OCI-LY7 (cell line): ENCODE results near the gene WDR83. TPM values are rescaled to one million over a fixed set of nuclear protein-coding genes. Genes with fewer than 3 reads are reported as not detected.

Experiments used
- BruUV-seq: library from RNA; stranded (reverse); fragments of 400-500 nt; replicated peaks from 2 replicates; lab custom pipeline; 2021; lab: Mats Ljungman, UMichigan
- CTCF ChIA-PET: fragments of 300-600 bp; sonication (Branson Sonifier 250); formaldehyde crosslinking; loops from one replicate; lab custom pipeline; 2022; ENCODE audit warnings: antibody characterized with exemption; ENCODE audit not compliant: unreplicated experiment; lab: Charles Lee
- POLR2A ChIA-PET: fragments of 300-600 bp; sonication (Branson Sonifier 250); formaldehyde crosslinking; loops from one replicate; lab custom pipeline; 2022; ENCODE audit warnings: antibody characterized with exemption; lab: Charles Lee
- DNase-seq: peaks from one replicate; pipeline ENCODE4 v3.0.0-alpha.2; 2015; ENCODE audit warnings: low spot score
- H2AFZ ChIP-seq: fragments of 200-600 bp; sonication (generic), shearing (Covaris generic); 2 replicates; pipeline ENCODE4 v1.6.1; 2014; ENCODE audit warnings: mild to moderate bottlenecking, antibody characterized with exemption, low read length, moderate library complexity
- H3K27ac ChIP-seq: fragments of 200-600 bp; sonication (generic); 2 replicates; pipeline ENCODE4 v1.5.1; 2014; ENCODE audit warnings: mixed run types, low read depth, mild to moderate bottlenecking, moderate library complexity, low read length, inconsistent platforms; ENCODE audit not compliant: poor library complexity, severe bottlenecking
- H3K36me3 ChIP-seq: fragments of 200-600 bp; sonication (generic); 2 replicates; pipeline ENCODE4 v1.6.1; 2014; ENCODE audit warnings: mild to moderate bottlenecking, antibody characterized with exemption, low read length, moderate library complexity, mixed read lengths; ENCODE audit not compliant: insufficient read depth
- H3K4me1 ChIP-seq: fragments of 200-600 bp; sonication (generic); 2 replicates; pipeline ENCODE4 v1.5.1; 2014; ENCODE audit warnings: mild to moderate bottlenecking, low read length; ENCODE audit not compliant: insufficient read depth, poor library complexity, severe bottlenecking
- H3K4me2 ChIP-seq: fragments of 200-600 bp; sonication (generic); 2 replicates; pipeline ENCODE4 v1.6.1; 2014; ENCODE audit warnings: mild to moderate bottlenecking, low read length
- H3K4me3 ChIP-seq: fragments of 200-600 bp; sonication (generic); 2 replicates; pipeline ENCODE4 v1.5.1; 2014; ENCODE audit warnings: mild to moderate bottlenecking, low read depth, low read length; ENCODE audit not compliant: poor library complexity, severe bottlenecking
- H3K79me2 ChIP-seq: fragments of 200-600 bp; sonication (generic); 2 replicates; pipeline ENCODE4 v1.6.1; 2016; ENCODE audit warnings: low read depth, mild to moderate bottlenecking, low read length, moderate library complexity, mixed read lengths; ENCODE audit not compliant: insufficient read depth
- H3K9me2 ChIP-seq: fragments of 200-600 bp; sonication (generic); 2 replicates; pipeline ENCODE4 v1.6.1; 2016; ENCODE audit warnings: mild to moderate bottlenecking, low read length, mixed read lengths; ENCODE audit not compliant: insufficient read depth
- H3K9me3 ChIP-seq: fragments of 200-600 bp; sonication (generic); 2 replicates; pipeline ENCODE4 v1.6.1; 2014; ENCODE audit warnings: mild to moderate bottlenecking, mixed run types, low read length, mixed read lengths
- H4K20me1 ChIP-seq: fragments of 200-600 bp; sonication (generic); 2 replicates; pipeline ENCODE4 v1.6.1; 2014; ENCODE audit warnings: mild to moderate bottlenecking, antibody characterized with exemption, low read length, moderate library complexity, mixed read lengths; ENCODE audit not compliant: insufficient read depth
- CTCF ChIP-seq: fragments of 200-600 bp; sonication (generic); conservative IDR thresholded peaks from 2 replicates; pipeline ENCODE4 v1.5.1; 2014; ENCODE audit warnings: mild to moderate bottlenecking, antibody characterized with exemption, low read length, moderate library complexity, mixed read lengths
- EZH2phosphoT487 ChIP-seq: fragments of 200-600 bp; sonication (generic); IDR thresholded peaks from 2 replicates; pipeline ENCODE4 v1.6.1; 2018; ENCODE audit warnings: low read depth, borderline replicate concordance, mild to moderate bottlenecking, mixed run types, antibody characterized with exemption, low read length, moderate library complexity, mixed read lengths
- intact Hi-C: fragments of 100-400 bp; cut with micrococcal nuclease; formaldehyde crosslinking; loops from one replicate; pipeline ENCODE4 v1.10.0; 2022; ENCODE audit not compliant: unreplicated experiment
- total RNA-seq, 2 experiments: library from RNA; depleted of rRNA in 1 of 2; stranded (reverse); fragments of >200 nt in 1 of 2; shearing (Covaris generic) in 1 of 2; gene quantifications; 2 replicates each; pipeline ENCODE4 v1.2.3, GENCODE V29; 2014 to 2022

The WDR83 gene
- total RNA-seq, 2 experiments from 2014 or later: 15.9 to 17.0 TPM

GRCh38 chr19:12720851-12721655 is 54.4 kb downstream of the WDR83 start:
- no peak for TF ChIP-seq EZH2phosphoT487
- TF ChIP-seq CTCF: no peak
- POLR2A ChIA-PET: interaction anchor here (0.6 to 3.6 kb wide), 3 partner anchors 12 to 34 kb away, joined by 3 to 32 read pairs (median 3); partner anchors contain the start of gene TRIR
- peaks cover 13% of the 10 kb centered on the region; the same call in 1 of the 2 replicates for H4K20me1 ChIP-seq
- BruUV-seq: no TSS peak
- intact Hi-C loops: loop anchor here (5.0 kb wide), 1 partner anchor 71 kb away; the partner anchor contains the start of gene JUNB
- H3K27ac ChIP-seq: peak overlapping the region; percentile 74
- CTCF ChIA-PET: interaction anchor here (0.6 kb wide), 1 partner anchor 13 kb away, joined by 3 read pairs; no protein-coding TSS in a partner anchor
- no peak overlapping the region for H2AFZ ChIP-seq
- peak overlapping the region; percentile 82 for H3K4me3 ChIP-seq
- H3K4me1 ChIP-seq: peaks cover 12% of the 10 kb centered on the region
- H3K9me3 ChIP-seq: no peaks in the 10 kb centered on the region
- H3K9me2 ChIP-seq: no peaks in the 10 kb centered on the region
- peaks cover 60% of the 10 kb centered on the region for H3K36me3 ChIP-seq
- peaks cover 72% of the 10 kb centered on the region for H3K79me2 ChIP-seq
- peak; percentile 37 for DNase-seq
- peak overlapping the region; percentile 97 for H3K4me2 ChIP-seq

- H3K4me3 ChIP-seq: peak overlapping the region; percentile 82
- BruUV-seq: no TSS peak
- H3K9me2 ChIP-seq: no peaks in the 10 kb centered on the region
- no peaks in the 10 kb centered on the region for H3K9me3 ChIP-seq
- peaks cover 68% of the 10 kb centered on the region for H3K79me2 ChIP-seq
- peak overlapping the region; percentile 74 for H3K27ac ChIP-seq
- H3K36me3 ChIP-seq: peaks cover 58% of the 10 kb centered on the region
- peak; percentile 64 for DNase-seq
- intact Hi-C loops: loop anchor here (1.0 to 5.0 kb wide), 2 partner anchors 41 to 70 kb away; partner anchors contain the start of genes DHPS and JUNB
- H2AFZ ChIP-seq: no peak overlapping the region
- CTCF ChIA-PET: interaction anchor here (1.1 kb wide), 1 partner anchor 14 kb away, joined by 4 read pairs; no protein-coding TSS in a partner anchor
- POLR2A ChIA-PET: interaction anchor here (0.7 to 3.6 kb wide), 4 partner anchors 11 to 61 kb away, joined by 3 to 32 read pairs (median 7); partner anchors contain the start of genes GET3 and TRIR
- no peak for TF ChIP-seq CTCF
- no peak for TF ChIP-seq EZH2phosphoT487
- peak overlapping the region; percentile 97 for H3K4me2 ChIP-seq
- peaks cover 13% of the 10 kb centered on the region; the same call in 1 of the 2 replicates for H4K20me1 ChIP-seq
- peaks cover 18% of the 10 kb centered on the region for H3K4me1 ChIP-seq
These were observed 55.3 kb downstream of the WDR83 start for GRCh38 chr19:12721656-12722565.
